GF-D8 (cell line): ENCODE measurements around the gene PRKCB.
"Not testable (repeated sequence)": the region's sequence is repeated elsewhere in the genome, so short reads cannot be mapped to it uniquely, and the experiment has no call there.

Experiments used
- DNase-seq: peaks from one replicate; lab custom pipeline; 2025; lab: John Stamatoyannopoulos, UW

PRKCB gene

DNA sequence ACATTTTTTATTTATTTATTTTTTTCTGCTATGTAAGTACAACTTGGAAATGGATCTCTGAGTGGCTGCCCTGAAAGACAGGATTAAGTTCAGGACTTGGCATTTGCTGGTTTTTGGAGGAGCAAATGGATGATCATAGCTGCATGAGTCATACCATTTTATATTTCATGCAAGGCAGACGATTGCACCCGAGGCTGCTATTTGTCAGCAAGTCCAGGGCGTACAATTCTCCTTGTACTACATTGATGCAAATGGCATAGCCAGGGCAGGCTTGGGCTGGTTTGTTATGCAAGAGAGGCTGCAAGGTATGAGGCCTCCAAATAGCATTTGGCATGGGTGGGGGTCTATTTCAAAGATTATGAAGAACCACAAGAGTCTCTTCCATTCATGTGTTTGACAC lies 339.2 kb downstream of the PRKCB start:
- no peak for DNase-seq

DNA sequence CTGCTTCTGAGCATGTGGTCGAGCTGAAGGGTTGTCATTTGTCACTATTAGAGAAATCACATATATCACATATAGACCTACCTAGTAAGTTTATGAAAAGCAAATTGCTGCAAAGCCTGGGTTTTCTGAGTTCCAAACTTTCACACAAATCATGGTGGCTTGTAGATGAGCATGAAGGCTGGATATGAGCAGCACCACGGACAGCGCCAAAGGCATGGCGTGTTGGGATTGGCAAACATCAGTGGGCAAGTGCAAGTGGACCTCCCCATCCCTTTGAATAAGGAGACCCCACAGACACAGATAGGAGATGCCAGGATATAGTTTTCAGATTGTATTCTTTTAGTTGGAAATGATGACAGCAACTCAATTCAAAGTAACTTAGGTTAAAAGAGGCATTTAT lies 342.7 kb downstream of the PRKCB start:
- DNase-seq = no peak

DNA sequence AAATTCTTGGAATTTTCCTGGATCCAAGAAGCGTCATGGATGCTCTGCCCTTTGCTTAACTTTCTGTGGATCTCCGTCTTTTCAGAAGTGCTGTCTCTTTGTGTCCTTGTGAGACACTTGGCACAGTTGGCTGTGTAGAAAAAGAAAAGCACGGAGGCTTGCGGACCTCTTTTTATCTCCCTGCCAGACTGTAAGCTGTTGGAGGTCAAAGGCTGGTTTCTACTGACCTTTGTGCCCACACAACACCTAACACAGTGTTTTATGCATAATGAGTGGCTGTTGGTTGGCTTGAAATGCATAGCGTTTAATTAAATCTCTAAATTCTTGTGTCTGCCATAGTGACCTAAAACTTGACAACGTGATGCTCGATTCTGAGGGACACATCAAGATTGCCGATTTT lies 344.7 kb downstream of the PRKCB start:
- DNase-seq = no peak

DNA sequence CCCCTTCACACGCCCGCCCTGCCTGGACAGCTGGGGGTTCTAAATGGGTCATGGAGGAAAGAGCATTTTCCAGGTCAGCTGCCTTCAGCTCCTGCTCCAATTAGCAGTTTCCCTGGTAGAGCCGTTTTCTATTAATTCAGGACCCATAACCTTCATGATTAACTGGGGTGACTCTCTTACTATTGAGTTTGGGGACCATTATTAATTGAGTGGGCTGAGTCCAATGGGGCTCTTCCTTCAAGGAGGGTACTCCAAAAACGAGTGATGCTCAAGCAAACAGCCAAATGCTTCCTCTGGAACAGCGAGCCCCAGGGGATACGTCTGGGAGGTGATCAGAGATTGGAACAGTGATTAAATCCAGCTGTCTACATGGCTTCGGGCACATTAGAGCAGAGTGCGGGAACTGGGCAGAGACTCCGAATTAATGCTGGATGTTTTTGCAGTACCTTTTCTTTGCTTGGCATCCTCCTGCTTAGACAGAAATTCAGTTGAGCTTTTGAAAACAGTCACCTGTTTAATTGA lies 352.3 kb downstream of the PRKCB start:
- no peak for DNase-seq

DNA sequence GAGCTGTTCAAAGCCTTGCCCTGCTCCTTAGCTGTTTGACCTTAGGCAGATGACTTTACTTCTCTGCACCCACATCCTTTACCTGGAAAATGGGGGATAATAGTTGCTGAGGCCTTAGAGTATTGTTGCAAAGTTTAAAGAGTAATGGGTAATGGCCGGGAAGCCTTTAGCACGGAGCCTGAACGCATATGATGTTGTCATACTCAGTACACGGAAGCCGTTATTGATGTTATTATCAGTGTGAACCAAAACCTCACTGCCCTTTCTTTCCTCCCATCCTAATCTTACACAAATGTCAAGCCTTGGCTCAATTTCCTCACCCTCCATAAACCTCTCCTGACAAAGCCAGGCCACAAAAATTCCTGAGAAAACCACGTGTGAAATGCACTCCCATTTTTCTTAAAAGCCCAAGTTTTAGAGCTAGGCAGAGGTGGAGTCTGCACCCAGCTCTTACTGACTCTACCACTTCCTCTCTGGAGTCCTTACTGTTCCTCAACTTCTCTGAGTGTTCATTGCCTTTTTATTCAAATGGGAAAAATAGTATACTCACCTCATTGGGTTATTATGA lies 353.1 kb downstream of the PRKCB start:
- DNase-seq = no peak

DNA sequence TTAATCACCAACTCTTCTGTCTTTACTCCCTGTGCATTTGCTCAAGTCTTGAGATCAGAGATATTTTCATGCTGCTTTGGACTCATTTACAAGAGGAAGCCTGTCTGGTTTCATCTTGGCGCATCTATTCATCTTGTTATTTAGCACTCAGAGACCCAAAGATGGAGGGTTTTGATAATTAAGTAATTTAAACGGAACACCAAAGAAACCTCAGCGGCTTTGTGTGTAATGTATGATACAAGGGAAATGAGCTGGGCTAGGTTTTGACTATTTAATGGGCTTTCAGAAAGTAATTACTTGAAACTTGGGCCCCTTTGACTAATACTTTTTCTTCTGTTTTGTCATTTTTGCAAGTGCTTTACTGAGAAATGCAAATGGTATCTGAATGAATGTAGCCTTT lies 354.2 kb downstream of the PRKCB start:
- DNase-seq = no peak

DNA sequence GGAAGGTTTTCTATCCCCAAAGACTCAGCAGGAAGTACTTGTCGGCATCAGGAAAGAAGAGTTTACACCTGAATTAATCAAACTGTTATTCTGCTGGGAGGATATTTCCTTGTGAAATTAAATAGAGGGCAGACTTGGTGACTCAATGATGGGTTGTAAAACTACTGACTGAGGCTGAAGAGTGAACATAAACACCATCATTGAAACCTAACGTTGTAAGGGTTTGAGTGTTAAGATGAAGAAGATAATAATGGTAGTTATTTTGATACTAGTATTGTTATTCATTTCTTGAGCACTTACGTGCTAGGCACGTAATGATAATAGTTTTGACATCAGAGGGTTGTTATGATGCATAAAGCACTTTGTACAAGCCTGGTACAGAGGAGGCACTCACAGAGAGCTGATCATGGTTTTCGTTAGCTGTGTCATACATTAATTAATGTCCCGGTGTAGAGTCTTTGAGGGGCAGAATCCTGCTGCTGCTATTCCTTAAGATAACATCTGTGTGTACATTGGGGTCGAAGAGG lies 356.2 kb downstream of the PRKCB start:
- no peak for DNase-seq

DNA sequence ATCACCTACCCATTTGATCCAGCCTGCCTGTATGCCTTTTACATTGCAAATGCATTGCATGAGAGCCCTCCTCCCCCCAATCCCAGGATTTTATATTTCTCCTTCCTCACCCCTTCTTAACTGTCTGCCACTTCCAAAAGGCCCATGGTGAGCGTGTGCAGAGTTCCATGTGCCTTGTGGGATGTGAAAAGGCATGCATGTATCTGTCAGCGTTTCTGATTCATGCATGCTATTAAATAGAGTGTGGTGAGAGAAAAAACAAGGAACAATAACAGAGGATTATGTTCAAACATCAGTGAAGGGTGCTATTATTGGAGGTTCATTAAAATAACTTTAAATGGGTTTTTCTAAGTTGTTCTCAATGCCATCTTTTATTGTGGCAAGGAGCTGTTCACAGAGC lies 359.4 kb downstream of the PRKCB start:
- DNase-seq = no peak

DNA sequence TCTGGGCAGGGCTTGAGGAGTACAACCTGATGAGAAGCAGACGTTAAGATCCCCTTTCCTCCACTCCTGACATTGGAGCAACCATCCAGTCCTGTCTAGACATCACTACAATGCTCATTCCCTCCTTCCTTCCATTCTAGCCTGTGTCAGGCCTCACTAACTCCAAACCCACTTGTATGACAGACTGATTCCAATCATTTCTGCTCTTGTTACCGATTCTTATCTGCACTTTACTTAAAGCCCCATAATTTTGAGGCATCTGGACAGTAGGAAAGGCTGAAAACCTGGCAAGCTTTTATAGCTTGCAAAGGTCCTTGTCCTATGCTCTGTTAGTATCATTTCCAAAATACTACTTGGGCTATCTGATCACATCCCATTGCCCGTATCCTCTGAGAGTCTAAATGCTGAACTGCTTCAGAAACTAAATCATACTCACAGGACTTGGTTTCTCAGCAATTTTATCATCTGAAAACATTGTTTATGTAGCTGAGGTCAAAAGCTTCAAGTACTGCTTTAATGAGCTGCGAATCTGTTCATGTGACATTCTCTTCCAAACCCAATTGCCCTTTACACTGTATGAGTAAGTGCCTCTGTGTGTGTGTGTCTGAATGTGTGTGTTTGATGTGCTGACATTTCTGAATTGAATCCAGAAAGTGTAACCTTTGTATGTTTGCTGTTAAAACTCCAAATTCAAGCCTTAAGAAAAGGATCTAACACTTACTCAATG lies 363.2 kb downstream of the PRKCB start:
- no peak for DNase-seq

DNA sequence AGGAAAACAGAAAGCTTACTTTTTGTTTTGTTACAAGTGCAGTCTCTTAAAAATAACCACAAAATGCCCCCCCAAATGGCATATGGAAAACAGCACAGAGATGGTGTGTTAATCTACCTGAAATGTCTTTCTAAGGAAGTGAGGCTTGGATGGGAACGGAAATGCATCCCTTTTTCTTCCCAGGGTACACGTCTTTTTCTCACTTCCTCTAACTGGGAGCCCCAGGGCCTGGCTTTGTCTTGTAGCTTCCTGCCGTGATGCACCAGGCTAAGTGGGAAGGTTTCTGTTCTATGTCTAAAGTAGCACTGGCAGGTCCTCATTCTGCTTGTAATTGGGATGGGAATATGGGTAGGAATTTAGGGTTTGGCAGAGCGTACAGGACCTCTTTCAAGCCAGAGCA lies 367.9 kb downstream of the PRKCB start:
- DNase-seq = no peak

DNA sequence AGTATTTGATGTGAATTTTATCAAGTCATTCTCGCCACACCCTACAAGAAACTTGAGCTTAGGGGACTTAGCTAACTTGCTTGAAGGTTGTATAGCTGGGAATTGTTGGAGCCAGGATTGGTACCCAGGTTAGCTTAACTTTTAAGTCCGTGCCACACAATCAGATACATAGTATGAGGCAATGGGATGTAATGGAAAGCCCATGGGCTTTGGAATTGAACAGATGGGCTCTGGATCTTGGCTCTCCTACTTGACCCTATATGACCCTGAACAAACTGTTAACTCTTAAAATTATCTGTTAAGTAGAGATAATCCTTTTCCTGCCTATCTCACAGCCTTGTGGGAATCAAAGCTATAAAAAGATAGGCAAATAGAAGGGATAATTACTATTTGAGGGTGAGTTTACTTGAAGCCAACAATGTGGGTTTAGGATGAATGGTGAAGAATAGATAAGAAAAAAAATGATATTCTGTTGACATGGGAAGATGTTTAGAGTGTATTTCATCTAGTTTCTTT lies 368.4 kb downstream of the PRKCB start:
- no peak for DNase-seq

DNA sequence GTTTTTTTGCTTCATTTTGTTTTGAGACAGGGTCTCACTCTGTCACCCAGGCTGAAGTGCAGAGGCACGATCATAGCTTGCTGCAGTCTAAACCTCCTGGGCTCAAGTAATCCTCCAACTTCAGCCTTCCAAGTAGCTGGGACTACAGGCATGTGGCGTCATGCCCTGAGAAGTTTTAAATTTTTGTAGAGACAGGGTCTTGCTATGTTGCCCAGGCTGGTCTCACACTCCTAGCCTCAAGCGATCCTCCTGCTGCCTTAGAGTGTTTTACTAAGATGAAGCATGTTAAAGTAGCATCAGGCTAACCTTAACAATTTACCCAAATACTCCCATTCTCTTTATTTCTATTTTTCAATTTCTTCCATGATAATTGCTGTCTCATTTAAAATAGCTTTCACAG lies 371.1 kb downstream of the PRKCB start:
- DNase-seq = no peak

DNA sequence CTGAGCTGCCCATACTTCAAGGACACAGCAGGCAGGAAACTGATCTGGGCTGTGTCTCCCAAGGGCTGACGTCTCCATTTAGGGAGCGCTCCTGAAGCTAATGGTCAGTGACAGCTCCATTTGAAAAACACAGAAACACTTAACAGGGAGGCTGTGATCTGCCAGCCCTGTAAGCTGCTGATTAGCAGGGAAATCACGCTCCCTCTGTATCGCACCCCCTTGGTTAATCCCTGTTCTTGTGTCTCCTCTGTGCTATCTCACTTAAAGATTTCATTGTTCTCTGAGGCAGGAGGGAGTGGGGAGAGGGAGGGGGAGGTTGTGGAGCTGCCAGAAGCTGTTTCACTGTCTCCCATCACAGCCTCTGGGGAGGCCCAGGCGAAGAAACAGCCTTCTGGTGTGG lies 372.9 kb downstream of the PRKCB start:
- no peak for DNase-seq

DNA sequence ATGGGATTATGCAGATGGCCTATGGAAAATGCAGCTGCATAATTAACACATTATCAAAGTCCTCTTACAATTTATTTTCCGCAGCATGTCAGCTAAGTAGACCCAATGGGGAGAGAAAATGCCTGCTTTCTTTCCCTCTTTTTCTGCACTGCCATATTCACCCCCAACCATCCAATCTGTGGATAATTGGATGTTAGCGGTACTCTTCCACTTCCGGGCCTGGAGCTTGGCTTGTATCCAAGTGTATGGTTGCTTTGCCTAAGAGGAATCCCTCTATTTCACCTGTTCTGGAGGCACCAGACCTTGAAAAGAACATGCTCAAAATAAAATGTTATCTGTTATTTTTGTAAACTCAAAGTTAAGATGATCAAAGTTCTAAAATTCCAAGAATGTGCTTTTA lies 379.2 kb downstream of the PRKCB start:
- DNase-seq = no peak

DNA sequence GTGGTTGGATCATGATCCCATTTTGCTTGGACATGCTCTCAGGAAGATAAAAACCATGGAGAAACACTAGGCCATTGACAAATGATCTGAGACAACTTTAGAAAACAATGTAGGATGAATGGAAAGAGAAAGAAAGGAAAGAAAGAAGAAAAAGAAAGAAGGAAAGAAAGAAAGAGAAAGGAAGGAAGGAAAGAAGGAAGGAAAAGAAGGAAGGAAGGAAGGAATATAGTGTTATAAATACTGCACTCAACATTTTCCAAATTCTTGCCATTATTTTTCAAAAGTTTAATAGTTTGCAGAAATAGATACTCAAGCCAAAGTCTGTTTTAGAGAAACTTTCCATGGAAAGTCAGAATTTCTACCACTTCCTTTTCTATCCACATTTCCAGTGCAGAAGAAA lies 381.2 kb downstream of the PRKCB start:
- no peak for DNase-seq

DNA sequence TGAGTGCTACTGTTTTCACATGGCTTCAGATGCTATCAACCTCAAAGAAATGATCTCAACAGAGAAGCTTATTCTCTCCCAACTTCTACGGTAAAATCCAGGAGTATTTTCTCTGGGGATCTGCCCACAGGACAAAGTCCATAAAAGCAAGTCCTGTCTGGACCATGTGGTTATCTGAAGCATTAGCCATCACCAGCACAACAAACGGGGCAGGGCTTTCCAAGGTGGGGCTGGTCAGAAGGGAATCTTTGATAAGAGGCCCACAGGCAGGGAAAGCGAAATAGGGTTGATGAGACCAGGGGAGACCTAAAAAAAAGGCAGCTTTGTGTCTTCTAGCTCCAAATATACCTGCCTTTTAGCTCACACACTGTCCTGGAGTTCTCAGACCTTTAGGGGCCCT lies 381.7 kb downstream of the PRKCB start:
- DNase-seq = no peak

DNA sequence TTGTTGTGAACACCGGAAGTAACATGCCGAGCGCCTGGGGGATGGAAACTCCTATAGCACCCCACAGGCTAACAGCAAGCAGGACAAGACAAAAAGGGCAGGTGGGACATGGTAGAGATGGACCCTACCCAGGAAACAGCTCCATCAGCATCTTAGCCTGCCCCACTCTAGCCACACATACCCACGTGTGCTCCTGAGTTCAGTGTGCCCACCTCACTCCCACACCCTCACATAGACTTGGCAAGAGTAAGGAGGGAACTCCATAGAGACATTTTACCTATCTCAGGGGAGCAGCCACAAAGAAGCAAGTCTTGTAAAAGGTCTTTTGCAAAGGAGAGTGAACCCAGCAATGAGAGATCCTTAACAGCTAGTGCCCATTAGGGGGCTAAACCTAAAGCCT lies 382.5 kb downstream of the PRKCB start:
- no peak for DNase-seq

DNA sequence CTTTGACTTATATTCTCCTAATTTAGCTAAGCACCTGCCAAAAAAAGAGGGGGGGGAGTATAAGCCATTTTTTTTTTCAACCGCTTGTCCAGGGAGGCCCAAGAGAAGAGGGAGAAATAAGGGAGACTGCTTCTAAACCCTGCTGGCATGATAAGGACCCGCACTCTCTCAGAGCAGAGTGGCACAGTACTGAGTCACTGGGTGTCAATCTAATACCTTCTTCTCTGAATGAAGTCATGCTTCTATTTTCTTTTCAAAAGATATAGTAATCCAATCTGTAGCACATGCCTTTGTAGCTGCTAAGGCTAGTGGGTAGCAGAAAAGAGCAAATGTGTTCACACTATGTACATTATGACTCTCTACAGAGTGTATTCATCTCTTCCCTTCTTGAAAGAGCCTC lies 385.4 kb downstream of the PRKCB start:
- no peak for DNase-seq

DNA sequence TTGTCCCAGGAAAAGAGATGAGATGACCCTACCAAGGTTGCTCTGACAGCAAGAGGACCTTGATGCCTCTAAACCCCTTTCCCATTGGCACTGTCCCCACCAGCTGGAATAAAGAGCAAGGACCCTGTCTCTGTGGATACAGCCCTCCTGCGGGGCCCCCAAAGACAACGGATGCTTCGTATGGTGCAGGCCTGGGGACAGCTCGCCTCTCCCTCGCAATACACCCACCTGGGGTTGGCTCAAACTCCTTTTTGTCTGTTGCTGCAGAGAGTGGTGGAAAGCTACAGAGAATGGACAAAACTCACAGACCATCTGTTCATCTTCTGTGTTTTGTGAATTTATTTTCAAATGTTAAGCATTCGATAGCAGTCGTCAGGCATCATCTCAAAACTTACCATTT lies 392.7 kb downstream of the PRKCB start:
- DNase-seq = no peak

DNA sequence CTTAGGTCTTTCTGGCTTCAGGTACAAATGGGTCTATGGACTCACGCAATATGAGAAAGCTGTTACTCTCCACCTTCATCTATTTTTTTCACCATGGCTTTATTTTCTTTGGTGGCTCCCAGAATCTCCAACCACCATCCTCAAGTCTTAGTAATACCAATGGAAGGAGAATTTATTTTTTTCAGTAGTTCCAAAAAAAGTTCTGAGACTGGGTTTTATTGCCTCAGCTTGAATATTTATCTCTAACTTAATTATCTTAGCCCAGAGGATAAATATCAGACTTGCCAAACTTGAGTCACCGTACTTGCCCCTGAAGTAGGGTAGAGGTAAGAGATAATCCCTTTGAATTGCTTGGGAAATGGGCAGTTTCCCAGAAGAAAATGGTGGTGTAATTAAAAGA lies 397.2 kb downstream of the PRKCB start:
- DNase-seq = no peak

DNA sequence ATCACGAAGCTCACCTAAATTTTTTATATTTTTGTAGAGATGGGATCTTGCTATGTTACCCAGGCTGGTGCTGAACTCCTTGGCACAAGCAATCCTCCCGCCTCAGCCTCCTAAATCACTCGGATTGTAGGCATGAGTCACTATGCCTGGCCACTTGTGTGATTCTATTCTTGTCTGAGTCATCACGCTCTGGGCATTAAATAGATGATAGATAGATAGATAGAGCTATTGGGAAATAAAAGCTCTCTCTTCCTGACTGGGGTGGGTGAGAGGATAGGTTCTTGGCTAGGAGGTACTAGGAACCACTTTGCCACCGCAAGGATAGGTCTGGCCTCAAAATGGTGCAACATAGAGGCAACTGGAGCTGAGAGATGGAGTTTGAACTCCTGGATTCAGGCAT lies 399.0 kb downstream of the PRKCB start:
- DNase-seq = no peak

DNA sequence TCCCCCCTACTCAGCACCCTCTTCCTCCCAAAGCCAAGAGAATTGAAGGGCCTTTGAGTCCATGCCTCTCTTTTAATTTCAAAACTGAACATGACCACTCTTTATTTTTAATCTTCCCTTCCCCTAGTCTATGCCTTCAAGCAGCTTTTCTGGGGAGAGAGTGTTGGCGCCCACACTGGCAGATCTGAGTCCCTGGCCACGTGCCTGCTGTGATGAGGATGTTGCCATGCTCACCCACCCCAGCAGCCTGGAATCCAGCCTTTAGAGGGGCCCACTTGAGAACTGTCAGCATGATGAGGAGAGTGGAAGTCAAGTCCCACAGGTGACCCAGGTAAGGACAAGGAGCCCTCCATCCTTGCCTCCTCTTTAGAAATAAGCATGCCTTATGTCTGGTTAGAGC lies 400.0 kb downstream of the PRKCB start:
- DNase-seq = no peak

DNA sequence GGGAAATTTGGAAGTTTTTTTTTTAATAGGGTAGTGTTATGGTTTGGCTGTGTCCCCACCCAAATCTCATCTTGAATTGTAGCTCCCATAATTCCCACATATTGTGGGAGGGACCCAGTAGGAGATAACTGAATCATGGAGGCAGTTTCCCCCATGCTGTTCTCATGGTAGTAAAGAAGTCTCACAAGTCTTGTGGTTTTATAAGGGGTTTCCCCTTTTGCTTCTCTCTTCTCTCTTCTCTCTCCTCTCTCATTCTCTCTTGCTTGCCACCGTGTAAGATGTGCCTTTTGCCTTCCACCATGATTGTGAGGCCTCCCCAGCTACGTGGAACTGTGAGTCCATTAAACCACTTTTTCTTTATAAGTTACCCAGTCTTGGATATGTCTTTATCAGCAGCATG lies 403.1 kb downstream of the PRKCB start:
- not testable (repeated sequence) for DNase-seq
